ENCODE data around the gene CYP1B1.

Gene CYP1B1

DNA sequence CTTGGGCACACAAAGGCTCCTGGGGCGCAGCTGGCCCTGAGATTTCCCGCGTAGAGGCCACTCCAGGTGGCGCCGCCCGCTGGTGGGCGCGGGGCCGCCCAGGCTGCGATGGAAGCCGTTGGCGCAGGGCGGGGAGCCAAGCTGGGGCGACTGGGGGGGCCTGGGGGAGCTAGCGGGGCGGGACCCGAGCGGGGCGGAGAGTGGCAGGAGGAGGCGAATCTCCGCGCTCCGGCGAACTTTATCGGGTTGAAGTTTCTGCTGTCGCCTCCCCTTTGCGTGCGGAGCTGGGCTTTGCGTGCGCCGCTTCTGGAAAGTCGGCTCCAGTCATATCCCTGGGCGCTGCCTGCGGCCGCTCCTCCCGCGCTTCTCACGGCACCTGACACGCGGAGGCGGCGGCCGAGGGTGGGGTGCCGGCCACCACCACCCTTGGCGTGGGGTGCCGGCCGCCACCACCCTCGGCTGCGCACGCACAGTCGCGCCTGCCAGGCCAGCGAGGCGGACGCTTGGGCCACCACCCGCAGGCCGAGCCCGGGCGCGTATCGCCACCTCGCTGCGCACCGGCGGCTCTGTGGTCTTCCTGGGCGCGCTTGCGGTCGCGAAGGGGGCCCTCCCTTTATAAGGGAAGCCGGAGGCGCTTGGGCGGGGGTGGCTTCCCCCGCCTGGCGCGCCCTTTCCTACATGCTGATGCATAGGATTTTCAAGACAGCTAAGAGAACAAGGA, 919 bp upstream of the CYP1B1 start:
- DNase-seq (ENCODE audit: low read depth, low spot score): no peak

DNA sequence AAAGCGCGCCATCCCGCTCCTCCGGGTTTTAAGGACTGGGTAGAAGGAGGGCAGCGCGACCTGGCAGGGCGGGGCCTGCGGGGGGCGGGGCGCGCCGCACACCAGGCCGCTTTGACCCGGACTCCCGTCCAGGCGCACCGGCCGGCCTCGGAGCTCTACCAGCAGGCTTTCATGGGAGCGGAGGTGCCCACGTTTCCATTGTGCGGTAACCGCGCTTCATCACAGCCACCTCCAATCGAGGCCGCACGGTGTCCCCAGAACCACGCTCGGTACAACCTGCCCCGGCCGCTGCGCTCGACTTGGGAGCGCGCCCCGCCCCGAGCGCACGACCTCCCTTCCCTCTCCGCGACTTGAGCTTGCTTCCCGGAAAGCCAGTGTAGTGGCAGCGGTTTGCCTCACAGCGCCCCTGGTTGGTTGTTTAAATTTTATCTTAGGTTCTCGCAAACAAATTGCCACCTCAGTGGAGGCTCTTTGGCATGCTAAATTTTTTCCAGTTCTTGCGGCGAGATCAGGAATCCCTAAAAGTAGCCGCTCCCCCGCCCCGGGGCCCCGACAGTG, 280 bp upstream of the CYP1B1 start:
- no peak for DNase-seq (ENCODE audit: low read depth, low spot score)

DNA sequence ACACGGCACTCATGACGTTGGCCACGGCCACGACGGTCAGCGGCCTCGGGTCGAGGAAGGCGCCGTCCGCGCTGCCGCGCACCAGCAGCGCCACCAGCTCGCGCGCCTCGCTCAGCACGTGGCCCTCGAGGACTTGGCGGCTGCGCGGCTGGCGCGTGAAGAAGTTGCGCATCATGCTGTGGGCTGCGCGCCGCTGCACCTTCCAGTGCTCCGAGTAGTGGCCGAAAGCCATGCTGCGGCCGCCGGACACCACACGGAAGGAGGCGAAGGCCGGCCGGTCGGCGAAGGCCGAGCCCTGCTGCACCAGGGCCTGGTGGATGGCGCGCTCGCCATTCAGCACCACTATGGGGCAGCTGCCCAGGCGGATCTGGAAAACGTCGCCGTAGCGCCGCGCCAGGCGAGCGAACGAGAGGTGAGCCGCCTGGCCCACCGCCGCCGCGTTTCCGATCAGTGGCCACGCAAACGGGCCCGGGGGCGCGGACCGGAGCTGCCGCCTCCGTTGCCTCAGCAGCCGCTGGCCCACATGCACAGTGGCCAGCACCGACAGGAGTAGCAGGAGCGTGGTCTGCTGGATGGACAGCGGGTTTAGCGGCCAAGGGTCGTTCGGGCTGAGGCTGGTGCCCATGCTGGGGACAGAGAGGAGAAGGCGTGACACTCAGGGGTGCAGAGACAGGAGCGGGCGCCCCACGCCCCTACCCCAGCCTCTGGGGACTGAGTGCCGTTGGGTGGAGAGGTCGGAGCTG, 1.0 kb downstream of the CYP1B1 start:
- no peak for DNase-seq (ENCODE audit: low read depth, low spot score)

DNA sequence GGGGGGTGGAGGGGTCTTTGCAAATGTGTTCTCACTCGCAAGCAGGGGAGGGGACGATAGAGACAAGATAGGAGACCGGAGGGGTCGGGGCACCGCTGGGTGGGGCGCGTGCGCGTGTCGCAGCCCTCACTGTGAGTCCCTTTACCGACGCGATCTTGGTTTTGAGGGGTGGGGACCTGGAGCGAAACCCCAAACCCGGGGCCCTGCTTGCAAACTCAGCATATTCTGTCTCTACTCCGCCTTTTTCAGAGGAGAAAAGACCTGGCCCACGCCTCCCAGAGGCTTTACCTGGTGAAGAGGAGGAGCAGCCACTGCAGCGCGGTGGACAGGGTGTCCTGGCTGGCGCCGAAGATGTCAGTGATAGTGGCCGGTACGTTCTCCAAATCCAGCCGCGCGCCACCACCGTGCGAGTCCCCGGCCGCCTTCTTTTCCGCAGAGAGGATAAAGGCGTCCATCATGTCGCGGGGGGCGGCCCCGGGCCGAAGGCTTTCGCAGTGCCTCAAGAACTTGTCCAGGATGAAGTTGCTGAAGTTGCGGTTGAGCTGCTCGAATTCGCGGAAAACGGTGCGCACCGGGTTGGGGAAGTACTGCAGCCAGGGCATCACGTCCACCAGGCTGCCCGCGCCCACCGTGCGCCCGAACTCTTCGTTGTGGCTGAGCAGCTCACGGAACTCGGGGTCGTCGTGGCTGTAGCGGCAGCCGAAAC, 1.7 kb downstream of the CYP1B1 start:
- no peak for DNase-seq (ENCODE audit: low read depth, low spot score)

DNA sequence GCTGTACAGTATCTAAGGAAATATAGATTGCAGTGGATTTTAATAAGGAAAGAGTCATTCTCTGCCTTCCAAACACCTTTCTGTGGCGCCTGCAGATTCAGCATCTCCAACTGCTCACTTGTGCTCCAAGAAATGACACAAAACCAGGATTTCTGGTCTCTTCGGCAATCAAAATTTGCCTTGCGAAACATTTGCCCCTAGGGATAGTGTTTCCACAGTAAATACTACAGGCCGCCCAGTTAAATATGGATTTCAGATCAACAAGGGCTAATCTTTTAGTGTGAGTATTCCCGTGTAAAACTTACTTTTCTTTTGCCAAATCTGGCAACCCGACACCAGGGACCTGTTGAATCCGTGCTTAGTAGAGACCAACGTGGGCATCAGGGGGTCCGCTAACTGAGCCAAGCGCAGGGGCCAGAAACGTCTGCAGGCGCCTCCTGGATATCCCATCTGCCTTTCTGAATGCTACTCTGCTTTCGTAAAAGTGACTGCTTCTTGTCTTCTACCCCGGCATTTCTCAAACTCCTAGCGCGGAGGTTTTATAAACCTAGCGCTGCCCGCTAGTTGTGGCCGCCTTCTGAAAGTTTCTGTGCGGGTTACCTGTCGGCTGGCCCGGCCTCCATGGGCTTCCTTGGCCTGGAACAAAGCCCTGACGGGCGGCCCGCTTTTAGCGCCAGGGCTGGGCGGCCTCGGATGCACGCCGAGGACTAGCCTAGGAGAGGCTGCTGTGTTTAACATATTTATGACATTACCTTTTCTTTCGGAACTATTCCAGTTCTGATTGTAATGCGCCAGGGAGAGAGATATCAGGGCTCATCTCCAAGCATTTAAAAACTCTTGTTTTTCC, 2.5 kb downstream of the CYP1B1 start:
- DNase-seq (ENCODE audit: low read depth, low spot score): no peak

DNA sequence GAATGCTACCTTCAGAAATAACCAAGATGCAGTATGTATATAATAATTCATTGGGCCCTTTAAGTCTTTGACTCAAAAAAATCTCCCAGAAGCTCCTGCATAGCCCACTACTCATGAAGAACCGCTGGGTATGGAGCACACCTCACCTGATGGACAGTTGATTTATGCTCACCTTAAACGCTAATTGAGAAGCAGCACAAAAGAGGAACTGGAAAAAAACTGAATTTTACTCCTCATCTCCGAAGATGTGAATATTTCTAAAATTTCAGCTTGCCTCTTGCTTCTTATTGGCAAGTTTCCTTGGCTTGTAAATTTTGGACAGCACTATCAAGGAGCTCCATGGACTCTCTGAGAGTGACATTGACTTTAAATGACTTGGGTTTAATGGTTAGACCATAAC, 5.5 kb downstream of the CYP1B1 start:
- no peak for DNase-seq (ENCODE audit: low read depth, low spot score)

DNA sequence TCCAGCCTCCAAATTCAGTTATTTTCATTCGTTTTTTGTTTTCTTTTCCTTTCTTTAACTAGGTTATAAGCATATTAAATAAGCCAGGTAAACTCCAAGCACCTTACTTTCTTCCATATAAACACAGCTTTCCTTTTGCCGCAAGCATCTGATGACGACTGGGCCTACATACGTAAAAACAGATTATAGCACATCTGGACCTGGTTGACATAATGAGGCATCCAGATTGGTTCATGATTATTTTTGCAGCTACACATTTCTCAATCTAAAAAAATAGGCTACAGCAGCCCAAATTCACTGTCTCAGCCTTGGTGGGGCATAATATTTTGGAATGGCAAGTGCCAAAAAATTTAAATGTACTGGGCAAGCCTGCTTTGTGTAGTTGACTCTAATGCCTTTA, 7.7 kb downstream of the CYP1B1 start:
- DNase-seq (ENCODE audit: low read depth, low spot score): no peak

DNA sequence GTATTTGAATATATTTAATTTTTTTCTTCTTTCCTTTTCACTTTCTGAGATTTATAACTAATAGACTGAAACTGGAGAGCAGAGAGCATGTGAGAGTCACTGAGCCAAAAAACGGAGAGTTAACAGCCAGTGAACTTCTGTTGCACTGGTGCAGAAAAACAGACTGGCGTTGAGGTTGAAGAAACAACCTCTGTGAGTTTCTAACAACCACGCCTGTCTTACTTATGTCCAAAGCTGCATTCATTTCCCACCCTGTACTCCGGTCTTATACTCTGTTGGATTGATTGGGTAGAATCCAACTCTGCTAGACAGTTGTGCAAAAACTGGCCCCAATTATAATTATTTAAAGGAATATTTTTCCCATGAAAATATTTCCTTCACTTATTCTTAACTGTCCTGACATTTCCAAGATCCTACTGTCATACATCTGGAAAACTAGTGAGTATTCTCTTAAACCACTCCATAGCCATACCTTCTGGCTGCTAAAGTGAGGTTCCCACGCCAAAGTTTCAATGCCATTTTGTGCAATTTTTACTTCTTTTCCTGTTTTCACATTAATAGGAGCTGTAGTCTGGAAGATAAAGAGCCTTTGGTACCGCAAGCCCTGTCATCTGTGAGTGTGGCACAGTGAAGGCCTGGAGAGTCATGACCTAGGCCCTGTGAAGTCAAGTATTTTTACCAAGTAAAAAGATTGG, 9.4 kb downstream of the CYP1B1 start:
- DNase-seq (ENCODE audit: low read depth, low spot score): no peak

DNA sequence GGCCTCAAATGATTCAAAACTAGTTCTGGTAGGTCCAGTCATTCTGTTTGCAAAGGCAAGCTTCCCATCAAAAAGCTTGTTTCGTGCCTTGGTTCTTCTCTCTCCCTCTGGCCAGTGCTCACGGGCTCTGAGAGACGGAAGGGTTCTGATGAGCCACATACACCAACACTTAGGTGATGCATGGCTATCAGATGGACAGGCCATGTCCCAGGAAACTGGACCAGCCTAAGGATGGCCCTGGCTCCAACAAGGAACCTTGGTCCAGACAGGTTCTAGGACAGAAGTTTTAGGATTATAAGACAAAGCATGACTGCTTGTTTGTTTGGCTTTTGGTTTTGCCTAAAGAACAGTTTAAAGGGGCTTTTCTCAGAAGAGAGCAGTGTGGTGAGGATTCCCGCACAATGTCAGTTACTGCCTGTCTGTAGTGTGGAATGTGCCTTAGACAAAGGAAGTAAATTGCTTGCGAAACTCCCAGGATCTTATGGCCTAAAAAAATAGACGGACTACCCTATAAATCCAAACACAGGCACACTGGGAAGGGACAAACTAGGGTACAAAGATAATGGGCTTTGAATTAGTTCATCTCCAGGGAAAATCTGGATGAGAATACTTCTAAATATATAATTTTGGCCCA, 10.3 kb downstream of the CYP1B1 start:
- no peak for DNase-seq (ENCODE audit: low read depth, low spot score)

DNA sequence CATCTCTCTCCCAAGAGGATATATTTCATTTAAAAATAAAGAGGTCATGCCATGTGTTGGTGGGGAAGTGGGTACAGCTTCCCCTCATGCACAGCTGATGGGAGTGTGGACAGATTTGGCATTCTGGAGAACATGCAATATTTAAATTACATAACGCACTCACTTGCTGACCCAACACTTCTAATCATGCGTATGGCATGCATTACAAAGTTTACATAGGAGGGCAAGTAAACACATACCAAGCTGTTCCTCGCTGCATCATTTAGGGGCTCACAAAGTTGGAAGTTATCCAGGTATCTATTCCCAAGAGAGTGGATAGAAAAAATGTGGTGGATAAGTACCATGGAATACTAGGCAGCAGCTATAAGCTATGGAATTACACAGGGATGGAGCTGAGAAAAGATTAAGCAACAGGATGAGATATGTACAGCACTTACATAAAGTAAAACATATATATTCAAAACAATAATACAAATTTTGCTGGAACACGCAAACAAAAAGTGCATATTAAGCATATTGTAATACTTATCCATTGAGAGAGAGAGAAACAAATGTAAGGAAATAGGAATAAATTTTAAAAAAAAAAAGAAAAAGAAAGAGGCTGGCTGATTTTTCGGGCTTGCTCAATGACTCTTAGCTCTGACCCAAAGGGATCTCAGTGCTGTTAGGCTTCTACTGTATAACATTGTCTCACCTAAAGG, 11.0 kb downstream of the CYP1B1 start:
- DNase-seq (ENCODE audit: low read depth, low spot score): no peak

DNA sequence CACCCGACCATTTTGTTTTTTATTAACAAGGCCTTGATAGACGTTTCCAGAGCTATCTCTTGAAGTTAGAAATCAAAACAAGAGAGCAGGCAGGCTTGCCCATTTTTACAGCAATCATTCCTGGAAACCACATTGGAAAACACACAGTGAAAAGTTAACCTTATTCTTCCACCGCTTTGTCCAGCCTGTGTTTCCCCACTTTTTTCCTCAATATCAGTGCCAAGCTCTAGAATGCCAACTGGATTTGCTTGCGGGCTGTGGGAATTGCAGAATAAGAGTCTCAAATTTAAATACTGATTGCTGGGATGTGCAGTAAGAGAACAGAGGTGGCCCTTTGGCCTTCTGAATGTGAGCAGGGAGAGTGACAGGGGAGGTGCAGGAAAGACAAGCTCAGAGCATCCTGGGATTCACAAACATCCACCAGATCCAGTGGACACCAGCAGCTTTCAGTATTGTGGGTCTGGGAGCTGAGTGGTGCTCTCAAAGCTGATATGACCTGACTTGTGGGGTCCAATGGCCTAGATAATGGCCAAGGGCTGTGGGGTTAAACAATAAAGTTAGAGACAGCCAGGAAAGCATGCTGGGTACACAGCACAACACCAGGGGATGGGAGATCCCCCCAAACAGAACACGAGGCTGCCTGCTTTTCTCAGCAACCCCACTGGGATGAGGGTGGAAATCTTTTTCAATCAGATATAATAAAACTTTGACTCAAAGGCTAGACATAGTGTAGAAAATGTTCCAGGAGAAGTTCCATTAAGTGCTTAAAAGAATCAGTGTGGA, 15.5 kb downstream of the CYP1B1 start:
- no peak for DNase-seq (ENCODE audit: low read depth, low spot score)

DNA sequence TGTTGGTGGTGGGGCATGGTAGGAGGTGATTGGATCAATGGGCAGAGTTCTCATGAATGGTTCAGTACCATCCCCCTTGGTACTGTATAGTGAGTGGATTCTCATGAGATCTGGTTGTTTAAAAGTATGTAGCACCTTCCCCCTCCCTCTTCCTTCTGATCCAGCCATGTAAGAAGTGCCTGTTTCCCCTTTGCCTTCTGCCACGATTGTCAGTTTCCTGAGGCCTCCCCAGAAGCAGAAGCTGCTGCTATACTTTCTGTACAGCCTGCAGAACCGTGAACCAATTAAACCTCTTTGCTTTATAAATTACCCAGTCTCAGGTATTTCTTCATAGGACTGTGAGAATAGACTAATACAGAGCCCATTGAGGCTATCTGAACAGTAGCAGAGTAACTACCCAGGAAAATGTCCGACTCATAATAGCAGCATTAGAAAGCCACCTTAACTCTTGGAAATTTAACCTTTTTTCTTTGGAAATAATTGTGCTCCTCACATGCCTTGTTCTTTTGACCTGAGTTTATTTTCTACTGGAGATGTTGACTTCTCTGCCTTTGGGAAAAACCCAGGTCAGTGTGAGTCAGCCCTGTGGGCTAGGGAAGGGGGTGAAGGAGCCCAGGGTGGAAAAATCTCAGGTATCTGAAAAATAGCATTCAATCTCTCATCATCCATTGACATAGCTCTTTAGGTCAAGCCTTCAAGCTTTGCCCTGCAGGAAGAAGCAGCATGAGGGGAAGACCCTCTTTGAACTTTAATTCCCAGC, 18.1 kb downstream of the CYP1B1 start:
- DNase-seq (ENCODE audit: low read depth, low spot score): no peak

DNA sequence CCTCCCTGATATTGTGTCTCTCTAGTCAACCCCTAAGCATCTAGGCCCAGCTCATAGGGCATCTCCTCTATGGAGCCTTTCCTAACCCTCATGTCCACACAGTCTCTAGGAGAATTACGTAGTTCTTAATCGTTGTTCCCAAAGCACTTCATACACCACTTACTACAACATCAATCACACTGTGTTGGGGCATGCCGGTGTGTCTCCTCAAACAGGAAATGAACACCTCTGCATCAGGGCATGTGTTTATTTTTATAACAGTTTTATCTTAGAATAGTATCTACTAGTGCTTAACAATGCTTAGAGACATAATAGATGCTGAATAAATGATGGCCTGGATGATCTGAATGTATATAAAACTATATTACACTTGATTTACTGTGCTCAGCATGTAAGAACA, 19.7 kb downstream of the CYP1B1 start:
- no peak for DNase-seq (ENCODE audit: low read depth, low spot score)

DNA sequence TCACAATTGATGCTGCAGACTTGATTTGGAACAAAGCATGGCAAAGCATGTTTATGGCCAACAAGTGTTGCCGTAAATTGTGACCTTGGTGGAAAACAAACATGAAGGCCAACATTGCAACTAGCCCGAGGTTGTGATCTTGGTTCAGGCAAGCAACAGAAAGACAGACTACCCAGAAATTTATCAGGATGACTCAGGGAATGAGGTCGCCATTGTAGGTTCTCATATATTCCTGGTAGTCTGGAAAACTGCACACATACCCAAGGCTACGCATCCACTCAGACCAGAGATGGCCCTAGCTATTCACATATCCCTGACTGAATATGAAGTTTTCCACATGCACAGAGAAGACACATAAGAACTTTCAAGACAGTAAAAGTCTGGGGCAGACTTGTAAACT, 30.1 kb downstream of the CYP1B1 start:
- no peak for DNase-seq (ENCODE audit: low read depth, low spot score)

DNA sequence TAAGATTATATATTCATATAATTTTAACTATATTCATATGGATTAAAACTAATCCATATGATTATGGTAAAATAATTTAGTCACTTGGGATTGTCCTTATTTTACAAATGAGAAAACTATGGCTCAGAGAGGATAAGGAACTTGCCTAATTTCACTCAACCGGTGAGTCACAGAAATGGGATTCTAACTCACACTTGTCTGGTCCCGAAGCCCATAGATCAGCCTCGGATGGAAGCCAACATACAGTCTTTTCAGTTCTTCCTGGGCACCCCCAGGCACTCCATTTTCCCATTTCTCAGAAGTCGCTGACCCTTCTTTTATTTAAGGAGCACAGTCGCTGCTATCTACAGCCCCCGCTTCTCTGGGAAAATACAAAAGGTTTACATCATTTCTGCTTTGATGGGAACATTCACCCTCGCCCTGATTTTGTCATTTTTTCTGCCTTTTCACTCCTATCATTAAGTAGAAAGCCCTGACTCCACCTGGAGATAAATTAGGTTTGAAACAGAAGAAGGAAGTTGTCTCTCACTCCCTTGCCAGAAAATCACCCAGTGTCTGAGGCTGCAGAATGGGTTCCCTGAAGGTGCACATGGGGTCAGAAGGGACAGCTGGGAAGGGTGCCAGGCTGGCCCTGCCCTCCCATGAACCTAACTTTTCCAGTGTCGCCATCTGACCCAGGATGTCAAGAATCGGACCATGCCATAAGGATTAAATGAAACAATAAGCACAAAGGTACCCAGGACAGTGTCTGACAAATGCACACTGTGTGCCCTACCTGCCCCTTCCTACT, 36.6 kb downstream of the CYP1B1 start:
- no peak for DNase-seq (ENCODE audit: low read depth, low spot score)

DNA sequence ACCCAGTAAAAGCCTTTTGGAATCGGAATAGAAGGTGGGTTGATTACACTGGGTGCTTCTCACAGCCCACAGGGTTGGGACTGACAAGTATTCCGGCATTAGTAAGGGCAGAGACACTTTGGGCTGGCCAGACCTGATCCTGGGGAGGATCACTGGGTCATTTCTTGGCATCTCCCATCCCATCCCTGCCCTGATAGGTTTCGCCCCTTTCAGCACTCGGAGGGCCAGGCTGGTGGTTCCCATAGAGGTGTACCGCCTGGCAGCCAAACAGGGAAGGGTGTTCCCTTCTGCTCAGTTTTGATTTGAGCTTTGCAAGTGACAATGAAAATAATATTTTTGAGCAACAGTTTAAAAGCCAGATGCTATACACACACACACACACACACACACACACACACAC, 37.3 kb downstream of the CYP1B1 start:
- no peak for DNase-seq (ENCODE audit: low read depth, low spot score)
